GM21717 (cell line): ENCODE data around the gene ALLC.

Experiments
- ATAC-seq: cut with Tn5 transposase; IDR thresholded peaks from one replicate; pipeline ENCODE4 v1.9.1; 2021; ENCODE audit warnings: mild to moderate bottlenecking, moderate library complexity; ENCODE audit not compliant: unreplicated experiment

Gene ALLC

GRCh38 chr2:3674066-3674845, 16.3 kb downstream of the ALLC start:
- no peak for ATAC-seq

- ATAC-seq: no peak
Measured at GRCh38 chr2:3675687-3676086, 17.7 kb downstream of the ALLC start.

- no peak for ATAC-seq
Measured at GRCh38 chr2:3677436-3677835, 19.4 kb downstream of the ALLC start.

- no peak for ATAC-seq
Measured at GRCh38 chr2:3678212-3678611, 20.2 kb downstream of the ALLC start.

- no peak for ATAC-seq
Measured at GRCh38 chr2:3679180-3679579, 21.2 kb downstream of the ALLC start.

- ATAC-seq: no peak
Measured at GRCh38 chr2:3679616-3680393, 21.8 kb downstream of the ALLC start.

- no peak for ATAC-seq
Measured at GRCh38 chr2:3680548-3681345, 22.7 kb downstream of the ALLC start.

GRCh38 chr2:3681625-3682024, 23.6 kb downstream of the ALLC start:
- ATAC-seq: no peak

GRCh38 chr2:3682811-3683210, 24.8 kb downstream of the ALLC start:
- ATAC-seq: no peak

GRCh38 chr2:3683748-3684454, 25.9 kb downstream of the ALLC start:
- no peak for ATAC-seq

GRCh38 chr2:3689998-3690748, 32.2 kb downstream of the ALLC start:
- no peak for ATAC-seq

GRCh38 chr2:3692375-3692774, 34.4 kb downstream of the ALLC start:
- no peak for ATAC-seq

- ATAC-seq: no peak
Measured at GRCh38 chr2:3696545-3696944, 38.5 kb downstream of the ALLC start.

GRCh38 chr2:3701071-3701470, 43.1 kb downstream of the ALLC start:
- ATAC-seq: no peak

GRCh38 chr2:3703236-3703756, 45.3 kb downstream of the ALLC start, which contains the start of gene DCDC2C:
DCDC2C (plus strand) TSS chr2:3703575; CDS start chr2:3703752, 177 bp downstream.
- ATAC-seq: no peak

- ATAC-seq: no peak
Measured at GRCh38 chr2:3703757-3704355, 45.9 kb downstream of the ALLC start.

- ATAC-seq: no peak
Measured at GRCh38 chr2:3704692-3705091, 46.7 kb downstream of the ALLC start.

- no peak for ATAC-seq
Measured at GRCh38 chr2:3705782-3706181, 47.8 kb downstream of the ALLC start.

GRCh38 chr2:3706892-3707291, 48.9 kb downstream of the ALLC start:
- no peak for ATAC-seq
